ENCODE measurements around the gene RGS6.

- no peak for TF ChIP-seq CTCF (IDR thresholded peaks at IDR 0.05; ENCODE audit: low read depth, low read length, poor library complexity, severe bottlenecking)
- TF ChIP-seq EZH2phosphoT487 (IDR thresholded peaks at IDR 0.05; ENCODE audit: borderline replicate concordance, low read length) = no peak
Observed at GRCh38 chr14:72173038-72173720, 240.9 kb downstream of the RGS6 start.

Measured in DOHH2 (cell line).